ENCODE data around the gene COX6A2. TPM values are rescaled to one million over a fixed set of nuclear protein-coding genes. Genes with fewer than 3 reads are reported as not detected.
"Not testable (repeated sequence)": the region's sequence is repeated elsewhere in the genome, so short reads cannot be mapped to it uniquely, and the experiment has no call there.

The COX6A2 gene
- total RNA-seq, 1 donor from 2014 or later: not detected

- no peak overlapping the region for H3K4me3 Mint-ChIP-seq (ENCODE audit: low read depth)
- intact Hi-C loops (cut with micrococcal nuclease): loop anchor here (10.0 kb wide), 1 partner anchor 159 kb away; no protein-coding TSS in a partner anchor
- peak overlapping the region; percentile 10 for H3K27ac Mint-ChIP-seq
These were observed 4.4 kb downstream of the COX6A2 start for GRCh38 chr16:31423801-31424200.

GRCh38 chr16:31423241-31423640, 4.9 kb downstream of the COX6A2 start:
- H3K36me3 Mint-ChIP-seq (ENCODE audit: low read depth): peaks cover 1% of the 10 kb centered on the region
- no peaks in the 10 kb centered on the region for H3K27me3 Mint-ChIP-seq (ENCODE audit: low read depth)
- peaks cover 49% of the 10 kb centered on the region for H3K4me1 Mint-ChIP-seq (ENCODE audit: low read depth)
- peaks cover under 1% of the 10 kb centered on the region for H3K9me3 Mint-ChIP-seq
- intact Hi-C loops (cut with micrococcal nuclease): loop anchor here (10.0 kb wide), 1 partner anchor 158 kb away; no protein-coding TSS in a partner anchor
- H3K27ac Mint-ChIP-seq: peak overlapping the region; percentile 10
- H3K4me3 Mint-ChIP-seq (ENCODE audit: low read depth): no peak overlapping the region
- DNase-seq (ENCODE audit: low spot score): no peak

More at GRCh38 chr16:31423801-31424200, 4.4 kb downstream of the COX6A2 start:
- DNase-seq (ENCODE audit: low spot score): no peak
- H3K27me3 Mint-ChIP-seq (ENCODE audit: low read depth): no peaks in the 10 kb centered on the region
- no peaks in the 10 kb centered on the region for H3K9me3 Mint-ChIP-seq
- H3K36me3 Mint-ChIP-seq (ENCODE audit: low read depth): no peaks in the 10 kb centered on the region
- H3K4me1 Mint-ChIP-seq (ENCODE audit: low read depth): peaks cover 48% of the 10 kb centered on the region

- Mint-ChIP-seq H3K9me3 (peaks cover 5% of the 10 kb centered on the region), H3K4me1 (ENCODE audit: low read depth) (peaks cover 54% of the 10 kb centered on the region), H3K4me3 (ENCODE audit: low read depth) (peak overlapping the region; percentile 55), H3K27ac (peak overlapping the region; percentile 77), H3K27me3 (ENCODE audit: low read depth) (no peaks in the 10 kb centered on the region), H3K36me3 (ENCODE audit: low read depth) (peaks cover 5% of the 10 kb centered on the region)
- intact Hi-C loops (cut with micrococcal nuclease): loop anchor here (2.0 to 10.0 kb wide), 3 partner anchors 21 to 157 kb away; partner anchors contain the start of gene ZNF843
- DNase-seq (ENCODE audit: low spot score): peak; percentile 63
These were observed 6.6 kb downstream of the COX6A2 start for GRCh38 chr16:31421587-31421986.

GRCh38 chr16:31420037-31420436, 8.1 kb downstream of the COX6A2 start:
- H3K27ac Mint-ChIP-seq: peak overlapping the region; percentile 71
- H3K4me1 Mint-ChIP-seq (ENCODE audit: low read depth): peaks cover 63% of the 10 kb centered on the region
- intact Hi-C loops (cut with micrococcal nuclease): loop anchor here (1.0 to 10.0 kb wide), 4 partner anchors 19 to 155 kb away; partner anchors contain the start of gene ZNF843
- no peak for DNase-seq (ENCODE audit: low spot score)
- H3K36me3 Mint-ChIP-seq (ENCODE audit: low read depth): peaks cover 5% of the 10 kb centered on the region
- H3K9me3 Mint-ChIP-seq: peaks cover 5% of the 10 kb centered on the region
- peak overlapping the region; percentile 0 for H3K4me3 Mint-ChIP-seq (ENCODE audit: low read depth)
- H3K27me3 Mint-ChIP-seq (ENCODE audit: low read depth): no peaks in the 10 kb centered on the region

- no peaks in the 10 kb centered on the region for H3K27me3 Mint-ChIP-seq (ENCODE audit: low read depth)
- no peak for DNase-seq (ENCODE audit: low spot score)
- peak overlapping the region; percentile 5 for H3K27ac Mint-ChIP-seq
- intact Hi-C loops (cut with micrococcal nuclease): no loop called here
- H3K9me3 Mint-ChIP-seq: peaks cover 5% of the 10 kb centered on the region
- H3K4me1 Mint-ChIP-seq (ENCODE audit: low read depth): peaks cover 63% of the 10 kb centered on the region
- peaks cover 5% of the 10 kb centered on the region for H3K36me3 Mint-ChIP-seq (ENCODE audit: low read depth)
- no peak overlapping the region for H3K4me3 Mint-ChIP-seq (ENCODE audit: low read depth)
These were observed 10.2 kb downstream of the COX6A2 start for GRCh38 chr16:31417916-31418315.

- H3K9me3 Mint-ChIP-seq; H3K27me3 Mint-ChIP-seq (ENCODE audit: low read depth); intact Hi-C loops (cut with micrococcal nuclease); H3K27ac Mint-ChIP-seq; H3K4me3 Mint-ChIP-seq (ENCODE audit: low read depth); H3K36me3 Mint-ChIP-seq (ENCODE audit: low read depth); DNase-seq (ENCODE audit: low spot score): not testable (repeated sequence)
- peaks cover 57% of the 10 kb centered on the region for H3K4me1 Mint-ChIP-seq (ENCODE audit: low read depth)
These were observed 11.1 kb downstream of the COX6A2 start for GRCh38 chr16:31417036-31417435.

GRCh38 chr16:31416371-31416770, 11.8 kb downstream of the COX6A2 start:
- H3K27me3 Mint-ChIP-seq (ENCODE audit: low read depth): no peaks in the 10 kb centered on the region
- H3K36me3 Mint-ChIP-seq (ENCODE audit: low read depth): peaks cover 5% of the 10 kb centered on the region
- peaks cover 5% of the 10 kb centered on the region for H3K9me3 Mint-ChIP-seq
- no peak overlapping the region for H3K27ac Mint-ChIP-seq
- intact Hi-C loops (cut with micrococcal nuclease): no loop called here
- peaks cover 51% of the 10 kb centered on the region for H3K4me1 Mint-ChIP-seq (ENCODE audit: low read depth)
- DNase-seq (ENCODE audit: low spot score): no peak
- H3K4me3 Mint-ChIP-seq (ENCODE audit: low read depth): no peak overlapping the region

- H3K4me3 Mint-ChIP-seq (ENCODE audit: low read depth): no peak overlapping the region
- intact Hi-C loops (cut with micrococcal nuclease): no loop called here
- H3K27me3 Mint-ChIP-seq (ENCODE audit: low read depth): no peaks in the 10 kb centered on the region
- H3K36me3 Mint-ChIP-seq (ENCODE audit: low read depth): peaks cover 5% of the 10 kb centered on the region
- peaks cover 40% of the 10 kb centered on the region for H3K4me1 Mint-ChIP-seq (ENCODE audit: low read depth)
- H3K27ac Mint-ChIP-seq: no peak overlapping the region
- peaks cover 5% of the 10 kb centered on the region for H3K9me3 Mint-ChIP-seq
- no peak for DNase-seq (ENCODE audit: low spot score)
These were observed 13.5 kb downstream of the COX6A2 start for GRCh38 chr16:31414706-31415105.

DNA sequence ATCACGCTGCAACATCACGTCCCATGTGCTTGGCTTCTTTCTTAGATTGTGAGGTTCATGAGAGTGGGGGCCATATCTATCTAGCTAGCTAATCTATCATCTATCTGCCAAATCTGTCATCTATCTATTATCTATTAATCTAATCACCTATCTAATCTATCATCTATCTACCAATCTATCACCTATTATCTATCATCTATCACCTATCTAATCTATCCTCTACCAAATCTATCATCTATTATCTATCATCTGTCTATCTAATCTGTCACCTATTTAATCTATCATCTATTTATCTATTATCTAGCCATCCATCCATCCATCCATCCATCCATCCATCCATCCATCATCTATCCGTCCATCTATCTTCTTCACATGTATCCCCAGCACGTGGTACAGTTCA, 14.2 kb downstream of the COX6A2 start:
- no peak for DNase-seq (ENCODE audit: low spot score)
- Mint-ChIP-seq H3K36me3 (ENCODE audit: low read depth) (peaks cover 5% of the 10 kb centered on the region), H3K27ac (no peak overlapping the region)

DNA sequence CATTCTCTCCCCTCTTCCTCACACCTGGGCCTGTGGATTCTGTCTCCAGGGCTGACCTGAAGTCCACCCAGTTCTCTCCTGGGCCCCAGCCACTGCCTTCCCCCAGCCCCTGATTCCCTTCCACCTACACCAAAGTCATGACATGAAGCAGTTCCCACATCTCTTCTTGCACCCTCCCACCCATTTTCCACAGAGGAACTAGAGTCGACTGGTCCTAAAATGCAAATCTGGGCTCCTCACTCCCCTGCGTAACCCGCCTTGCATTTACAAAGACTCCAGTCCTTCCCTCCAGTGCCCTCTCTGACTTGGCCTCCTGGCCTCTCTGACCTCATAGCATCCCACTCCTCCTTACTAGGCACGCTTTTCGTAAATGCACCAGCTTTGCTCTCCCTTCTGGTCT, 14.8 kb downstream of the COX6A2 start:
- Mint-ChIP-seq H3K4me1 (ENCODE audit: low read depth) (peaks cover 37% of the 10 kb centered on the region), H3K36me3 (ENCODE audit: low read depth) (peaks cover 5% of the 10 kb centered on the region), H3K4me3 (ENCODE audit: low read depth) (no peak overlapping the region), H3K9me3 (peaks cover 5% of the 10 kb centered on the region), H3K27ac (no peak overlapping the region), H3K27me3 (ENCODE audit: low read depth) (no peaks in the 10 kb centered on the region)
- intact Hi-C loops (cut with micrococcal nuclease): no loop called here
- DNase-seq (ENCODE audit: low spot score): no peak

More for the DNA sequence above, 14.2 kb downstream of the COX6A2 start:
- H3K27me3 Mint-ChIP-seq (ENCODE audit: low read depth): no peaks in the 10 kb centered on the region
- no peak overlapping the region for H3K4me3 Mint-ChIP-seq (ENCODE audit: low read depth)
- peaks cover 38% of the 10 kb centered on the region for H3K4me1 Mint-ChIP-seq (ENCODE audit: low read depth)
- intact Hi-C loops (cut with micrococcal nuclease): no loop called here
- peaks cover 5% of the 10 kb centered on the region for H3K9me3 Mint-ChIP-seq

DNA sequence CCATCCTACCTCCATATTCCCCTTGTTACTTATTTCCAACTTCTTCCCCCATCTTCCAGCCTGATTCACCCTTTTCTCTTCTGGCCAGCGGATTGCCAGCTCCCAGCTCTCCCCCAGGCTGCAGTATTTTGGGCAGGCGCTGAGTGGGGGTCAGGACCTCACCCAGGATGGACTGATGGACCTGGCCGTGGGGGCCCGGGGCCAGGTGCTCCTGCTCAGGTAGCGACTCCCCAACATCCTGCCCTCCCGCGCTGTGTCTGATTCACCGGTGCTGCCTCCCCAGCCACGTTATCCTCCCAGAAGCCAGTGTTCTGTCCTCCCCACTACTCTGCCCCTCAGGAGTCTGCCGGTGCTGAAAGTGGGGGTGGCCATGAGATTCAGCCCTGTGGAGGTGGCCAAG, 15.4 kb downstream of the COX6A2 start:
- no peaks in the 10 kb centered on the region for H3K9me3 Mint-ChIP-seq
- peaks cover 32% of the 10 kb centered on the region for H3K4me1 Mint-ChIP-seq (ENCODE audit: low read depth)
- H3K4me3 Mint-ChIP-seq (ENCODE audit: low read depth): no peak overlapping the region
- no peak for DNase-seq (ENCODE audit: low spot score)
- H3K27ac Mint-ChIP-seq: no peak overlapping the region
- intact Hi-C loops (cut with micrococcal nuclease): no loop called here
- no peaks in the 10 kb centered on the region for H3K36me3 Mint-ChIP-seq (ENCODE audit: low read depth)
- no peaks in the 10 kb centered on the region for H3K27me3 Mint-ChIP-seq (ENCODE audit: low read depth)

GRCh38 chr16:31411024-31411844, 16.9 kb downstream of the COX6A2 start:
- H3K27me3 Mint-ChIP-seq (ENCODE audit: low read depth): no peaks in the 10 kb centered on the region
- no peak for DNase-seq (ENCODE audit: low spot score)
- intact Hi-C loops (cut with micrococcal nuclease): no loop called here
- H3K4me1 Mint-ChIP-seq (ENCODE audit: low read depth): peaks cover 26% of the 10 kb centered on the region
- no peaks in the 10 kb centered on the region for H3K9me3 Mint-ChIP-seq
- H3K4me3 Mint-ChIP-seq (ENCODE audit: low read depth): no peak overlapping the region
- no peak overlapping the region for H3K27ac Mint-ChIP-seq
- no peaks in the 10 kb centered on the region for H3K36me3 Mint-ChIP-seq (ENCODE audit: low read depth)

DNA sequence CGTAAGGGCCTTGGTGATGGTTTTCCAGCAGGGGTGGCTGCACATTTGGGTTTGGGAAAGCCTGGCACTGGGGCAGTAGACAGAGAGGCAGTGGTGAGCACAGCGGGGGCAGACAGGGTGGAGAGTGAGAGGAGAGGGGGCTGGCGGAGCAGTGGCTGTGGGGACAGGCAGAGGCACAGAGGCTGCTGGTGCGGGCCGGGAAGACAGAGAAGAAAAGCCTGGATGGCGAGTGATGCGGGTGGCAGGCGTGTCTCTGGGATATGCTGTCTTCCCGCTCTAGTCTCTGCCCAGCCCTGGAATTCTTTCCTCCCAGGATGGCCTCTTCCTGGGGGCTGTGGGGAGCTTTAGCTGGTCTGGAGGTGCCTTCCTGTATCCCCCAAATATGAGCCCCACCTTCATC, 18.1 kb downstream of the COX6A2 start:
- intact Hi-C loops (cut with micrococcal nuclease): no loop called here
- Mint-ChIP-seq H3K27me3 (ENCODE audit: low read depth) (no peaks in the 10 kb centered on the region), H3K36me3 (ENCODE audit: low read depth) (no peaks in the 10 kb centered on the region), H3K4me1 (ENCODE audit: low read depth) (peaks cover 16% of the 10 kb centered on the region), H3K4me3 (ENCODE audit: low read depth) (no peak overlapping the region), H3K27ac (no peak overlapping the region), H3K9me3 (no peaks in the 10 kb centered on the region)
- DNase-seq (ENCODE audit: low spot score): no peak
